Measurements from ENCODE around the gene DAPK3.

Gene DAPK3

GRCh38 chr19:3961007-3961406 is 9.9 kb downstream of the DAPK3 start:
- Histone ChIP-seq H3K9me2 (replicated peaks; ENCODE audit: control insufficient read depth, low read length) (no peaks in the 10 kb centered on the region), H3K9me3 (ENCODE audit: control insufficient read depth, insufficient read depth, low read length) (no peaks in the 10 kb centered on the region), H3K4me3 (ENCODE audit: low read length) (no peak overlapping the region), H3K4me2 (ENCODE audit: low read length) (no peak overlapping the region), H3F3A (ENCODE audit: control insufficient read depth, insufficient read depth) (no peaks in the 10 kb centered on the region), H3K27ac (ENCODE audit: low read depth, low read length) (no peak overlapping the region), H3K4me1 (ENCODE audit: control insufficient read depth, low read length) (no peaks in the 10 kb centered on the region), H4K20me1 (ENCODE audit: control insufficient read depth, insufficient read depth, low read depth, low read length) (no peaks in the 10 kb centered on the region), H3K79me2 (ENCODE audit: control insufficient read depth, low read length) (no peaks in the 10 kb centered on the region), H3K36me3 (ENCODE audit: control insufficient read depth, low read length) (peaks cover 29% of the 10 kb centered on the region), H3K27me3 (ENCODE audit: control insufficient read depth, low read length) (no peaks in the 10 kb centered on the region)
- TF ChIP-seq EZH2phosphoT487 (IDR thresholded peaks at IDR 0.05; ENCODE audit: borderline replicate concordance, low read length) (no peak), CTCF (IDR thresholded peaks at IDR 0.05; ENCODE audit: low read depth, low read length, poor library complexity, severe bottlenecking) (no peak)

GRCh38 chr19:3959766-3960131 is 11.2 kb downstream of the DAPK3 start:
- Histone ChIP-seq H3K36me3 (ENCODE audit: control insufficient read depth, low read length) (peaks cover 21% of the 10 kb centered on the region), H4K20me1 (ENCODE audit: control insufficient read depth, insufficient read depth, low read depth, low read length) (no peaks in the 10 kb centered on the region)

GRCh38 chr19:3958836-3959765 is 11.8 kb downstream of the DAPK3 start:
- no peaks in the 10 kb centered on the region for H3K79me2 ChIP-seq (ENCODE audit: control insufficient read depth, low read length)
- H4K20me1 ChIP-seq (ENCODE audit: control insufficient read depth, insufficient read depth, low read depth, low read length): no peaks in the 10 kb centered on the region
- H3K9me2 ChIP-seq (replicated peaks; ENCODE audit: control insufficient read depth, low read length): no peaks in the 10 kb centered on the region
- no peaks in the 10 kb centered on the region for H3K9me3 ChIP-seq (ENCODE audit: control insufficient read depth, insufficient read depth, low read length)
- no peaks in the 10 kb centered on the region for H3K27me3 ChIP-seq (ENCODE audit: control insufficient read depth, low read length)
- peaks cover 19% of the 10 kb centered on the region for H3K36me3 ChIP-seq (ENCODE audit: control insufficient read depth, low read length)
- H3F3A ChIP-seq (ENCODE audit: control insufficient read depth, insufficient read depth): no peaks in the 10 kb centered on the region
- no peaks in the 10 kb centered on the region for H3K4me1 ChIP-seq (ENCODE audit: control insufficient read depth, low read length)
- TF ChIP-seq EZH2phosphoT487 (IDR thresholded peaks at IDR 0.05; ENCODE audit: borderline replicate concordance, low read length) (no peak), CTCF (IDR thresholded peaks at IDR 0.05; ENCODE audit: low read depth, low read length, poor library complexity, severe bottlenecking) (no peak)
- H3K27ac ChIP-seq (ENCODE audit: low read depth, low read length): no peak overlapping the region
- H3K4me3 ChIP-seq (ENCODE audit: low read length): no peak overlapping the region
- no peak overlapping the region for H3K4me2 ChIP-seq (ENCODE audit: low read length)

More at GRCh38 chr19:3959766-3960131, 11.2 kb downstream of the DAPK3 start:
- Histone ChIP-seq H3K27ac (ENCODE audit: low read depth, low read length) (no peak overlapping the region), H3K4me1 (ENCODE audit: control insufficient read depth, low read length) (no peaks in the 10 kb centered on the region), H3K27me3 (ENCODE audit: control insufficient read depth, low read length) (no peaks in the 10 kb centered on the region), H3F3A (ENCODE audit: control insufficient read depth, insufficient read depth) (no peaks in the 10 kb centered on the region), H3K9me3 (ENCODE audit: control insufficient read depth, insufficient read depth, low read length) (no peaks in the 10 kb centered on the region), H3K4me2 (ENCODE audit: low read length) (no peak overlapping the region), H3K9me2 (replicated peaks; ENCODE audit: control insufficient read depth, low read length) (no peaks in the 10 kb centered on the region), H3K4me3 (ENCODE audit: low read length) (no peak overlapping the region), H3K79me2 (ENCODE audit: control insufficient read depth, low read length) (no peaks in the 10 kb centered on the region)
- TF ChIP-seq CTCF (IDR thresholded peaks at IDR 0.05; ENCODE audit: low read depth, low read length, poor library complexity, severe bottlenecking) (no peak), EZH2phosphoT487 (IDR thresholded peaks at IDR 0.05; ENCODE audit: borderline replicate concordance, low read length) (no peak)

All from DOHH2 (cell line).